HL-60/S4 treated with retinoic acid at 250 ng/mL for 4 days and 3 days (cell line): ENCODE results near the gene SMIM1.
"Not testable (repeated sequence)": the region's sequence is repeated elsewhere in the genome, so short reads cannot be mapped to it uniquely, and the experiment has no call there.

Source experiments
- in situ Hi-C: fragments of 300-500 bp; cut with MboI; formaldehyde crosslinking; loops from 2 replicates; pipeline ENCODE4 v1.7.0; 2022; ENCODE audit warnings: low sequenced_read_pairs

SMIM1 gene

DNA sequence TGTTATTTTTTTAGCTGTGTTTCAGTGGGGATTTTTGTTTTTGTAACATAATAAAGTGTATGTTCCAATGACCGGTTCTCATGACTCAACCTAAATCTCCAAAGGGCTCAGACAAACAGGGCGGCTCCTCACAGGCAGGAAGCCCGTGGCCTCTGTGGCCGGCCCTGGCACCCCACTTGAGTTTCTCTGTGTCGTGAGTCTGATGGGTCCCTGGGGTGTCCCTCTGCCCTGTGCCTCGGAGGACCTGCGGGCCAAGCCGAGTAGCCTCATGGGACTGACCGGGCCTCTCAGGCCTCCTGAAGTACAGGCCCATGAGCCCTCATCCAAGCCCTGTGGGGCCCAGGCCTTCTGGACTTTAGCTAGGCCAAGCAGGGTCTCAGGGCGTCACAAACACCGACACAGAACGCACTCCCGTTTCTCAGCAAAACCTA is 36.4 kb upstream of the SMIM1 start:
- in situ Hi-C loops = no loop called here

DNA sequence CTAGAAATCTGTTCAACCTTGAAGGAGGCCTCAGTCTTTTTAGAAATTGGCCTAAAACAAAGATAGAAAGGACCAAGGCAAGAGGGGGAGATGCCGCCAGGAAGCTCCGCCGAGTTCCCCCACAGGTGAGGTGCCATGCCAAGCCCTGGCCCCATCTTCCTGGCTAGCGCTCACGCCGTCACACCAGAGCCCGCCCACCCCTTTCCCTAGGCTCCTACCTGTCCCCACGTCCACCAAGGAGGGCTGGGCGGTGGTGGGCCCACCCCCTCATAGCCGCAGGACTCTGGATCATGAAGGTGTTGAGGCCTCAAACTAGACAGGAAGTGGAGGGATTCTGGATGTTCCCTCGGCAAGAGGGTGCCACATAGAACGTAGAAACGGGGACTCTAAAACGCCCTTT is 35.8 kb upstream of the SMIM1 start:
- in situ Hi-C loops = no loop called here

DNA sequence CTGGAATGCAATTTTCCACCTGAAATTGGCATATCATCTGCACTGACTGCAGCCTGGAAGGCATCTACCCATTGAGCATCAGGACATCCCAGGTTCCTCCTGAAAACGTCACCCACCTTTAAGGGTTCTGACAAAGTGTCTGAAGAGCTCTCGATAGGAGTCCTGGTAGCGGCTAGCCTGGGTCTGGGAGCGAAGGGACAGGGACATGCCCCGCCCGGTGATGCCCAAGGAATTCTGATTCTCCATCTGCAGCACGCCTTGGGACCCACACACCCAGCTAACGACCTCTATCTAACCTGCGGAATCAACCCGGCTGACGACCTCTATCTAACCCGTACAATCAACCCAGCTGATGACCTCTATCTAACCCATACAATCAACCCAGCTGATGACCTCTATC is 33.6 kb upstream of the SMIM1 start:
- in situ Hi-C loops = no loop called here

DNA sequence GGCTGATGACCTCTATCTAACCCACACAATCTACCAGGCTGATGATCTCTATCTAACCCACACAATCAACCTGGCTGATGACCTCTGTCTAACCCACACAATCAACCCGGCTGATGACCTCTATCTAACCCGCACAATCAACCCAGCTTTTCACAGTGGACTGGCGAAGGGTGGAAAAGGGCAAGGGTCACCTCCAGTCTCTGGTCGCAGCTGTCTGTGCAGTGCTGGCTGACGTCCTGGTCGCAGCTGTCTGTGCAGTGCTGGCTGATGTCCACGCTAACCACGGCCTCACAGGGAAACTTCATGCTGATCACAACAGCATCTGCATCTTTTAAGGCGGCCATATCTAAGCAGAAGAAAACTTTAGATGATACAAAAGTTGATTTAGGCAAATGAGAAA is 32.5 kb upstream of the SMIM1 start:
- in situ Hi-C loops = no loop called here

DNA sequence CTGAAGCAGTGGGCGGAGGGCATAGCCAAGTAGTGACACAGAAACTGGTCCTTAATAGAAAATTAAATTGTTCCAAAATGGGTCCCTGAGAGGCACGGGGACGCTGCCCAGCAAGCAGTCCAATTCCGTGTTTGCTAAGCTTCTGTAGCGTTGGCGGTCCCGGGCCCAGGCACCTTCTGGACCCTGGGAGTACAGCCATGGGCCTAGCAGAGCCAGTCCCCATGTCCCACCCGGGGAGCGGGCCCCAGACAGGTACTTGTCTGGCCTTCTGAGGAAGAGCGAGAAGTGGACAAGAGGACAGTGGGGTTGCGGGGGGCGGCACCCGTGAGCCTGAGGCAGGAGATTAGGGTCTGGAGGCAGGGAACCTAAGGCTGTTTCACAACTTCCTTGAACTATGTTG is 31.8 kb upstream of the SMIM1 start:
- in situ Hi-C loops = no loop called here

DNA sequence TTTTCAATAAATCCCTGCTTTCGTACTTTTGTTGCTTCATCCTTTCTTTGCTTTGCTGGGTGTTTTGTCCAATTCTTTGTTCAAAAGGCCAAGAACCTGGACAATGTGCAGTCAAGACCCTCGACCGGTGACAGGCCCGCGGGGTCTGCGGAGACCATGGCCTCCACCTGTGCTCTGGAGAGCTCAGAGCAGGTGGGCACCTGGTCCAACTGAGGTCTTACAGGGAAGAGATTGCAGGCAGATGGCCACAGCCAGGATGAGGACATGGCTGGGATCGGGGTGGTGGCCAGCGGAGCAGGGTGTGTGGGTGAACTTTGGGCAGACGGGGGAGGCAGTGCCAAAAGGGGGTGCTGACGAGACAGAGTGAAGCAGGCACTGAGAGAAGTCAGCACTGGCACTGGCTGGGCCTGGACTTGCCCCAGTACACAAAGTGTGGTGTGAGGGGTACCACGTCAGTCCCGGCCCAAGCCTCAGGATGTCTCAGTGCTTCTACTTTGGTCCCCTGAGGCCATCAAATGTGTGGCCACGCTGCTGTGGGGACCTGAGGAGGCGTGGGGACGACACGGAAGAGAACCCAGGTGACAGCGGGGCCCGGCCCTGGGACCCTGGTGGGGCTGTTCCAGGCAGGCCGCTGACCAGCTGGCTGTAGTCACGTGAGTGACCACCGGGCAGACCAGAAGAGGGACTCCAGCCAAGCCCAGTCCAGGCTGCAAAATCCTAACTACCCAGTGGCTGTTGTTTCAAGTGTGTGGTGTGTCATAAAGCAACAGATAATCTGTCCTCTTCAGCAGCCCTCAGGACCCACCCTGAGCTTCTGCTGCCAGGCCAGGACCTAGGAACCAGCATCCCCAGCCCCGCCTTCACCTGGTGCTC is 30.7 kb upstream of the SMIM1 start:
- in situ Hi-C loops = no loop called here

DNA sequence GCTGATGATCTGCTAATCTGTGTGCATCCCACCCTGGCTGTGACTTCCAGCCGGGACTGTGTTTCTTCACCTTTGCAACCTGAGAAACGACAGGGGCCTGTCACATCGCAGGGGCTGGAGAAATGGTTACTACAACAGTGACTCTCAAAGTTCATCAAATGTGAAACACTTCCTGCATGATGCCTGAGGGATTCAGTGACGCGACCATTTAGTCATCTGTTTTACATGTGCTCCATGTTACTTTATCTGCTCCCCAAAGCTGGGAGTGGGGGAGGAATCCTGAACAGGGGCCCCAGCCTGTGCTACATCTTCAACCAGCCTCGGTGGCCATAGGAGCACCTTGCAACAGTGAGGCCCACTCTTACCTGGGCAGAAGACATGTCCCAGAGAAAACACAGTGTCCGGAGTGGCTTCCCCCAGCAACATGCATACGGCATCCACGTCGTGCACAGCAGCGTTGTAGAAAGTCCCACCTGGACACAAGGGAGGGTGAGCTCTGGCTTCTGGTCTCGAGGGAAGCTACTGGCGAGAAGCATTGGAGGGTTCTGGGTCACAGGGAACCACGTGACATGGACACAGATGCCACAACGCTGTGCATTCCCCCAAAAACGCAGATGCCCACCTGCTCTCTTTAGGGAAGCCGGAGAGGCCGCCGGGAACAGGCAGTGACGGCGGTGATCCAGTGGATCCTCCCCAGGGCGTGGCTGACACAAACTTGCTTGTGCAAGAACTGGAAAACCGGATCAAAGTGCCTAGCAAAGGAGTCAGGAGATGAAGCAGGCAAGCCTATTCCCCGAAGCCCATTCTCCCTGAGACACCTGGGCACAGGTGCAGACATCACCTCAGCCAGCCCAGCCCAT is 29.9 kb upstream of the SMIM1 start:
- in situ Hi-C loops = no loop called here

DNA sequence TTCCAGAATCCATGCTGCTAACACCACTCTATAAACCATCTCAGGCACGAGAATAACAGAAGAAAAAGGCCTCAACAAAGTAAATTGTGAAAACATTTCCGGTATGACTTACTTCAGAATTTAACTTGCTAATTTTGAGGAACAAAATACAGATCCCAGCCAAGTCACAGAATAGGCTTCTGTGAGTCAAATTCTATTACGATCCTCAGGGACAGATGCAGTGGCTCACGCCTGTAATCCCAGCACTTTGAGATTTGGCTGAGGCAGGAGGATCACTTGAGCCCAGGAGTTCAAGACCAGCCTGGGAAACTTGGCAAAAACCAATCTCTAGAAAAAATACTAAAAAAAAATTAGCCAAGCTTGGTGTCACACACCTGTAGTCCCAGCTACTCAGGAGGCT is 29.1 kb upstream of the SMIM1 start:
- in situ Hi-C loops = no loop called here

DNA sequence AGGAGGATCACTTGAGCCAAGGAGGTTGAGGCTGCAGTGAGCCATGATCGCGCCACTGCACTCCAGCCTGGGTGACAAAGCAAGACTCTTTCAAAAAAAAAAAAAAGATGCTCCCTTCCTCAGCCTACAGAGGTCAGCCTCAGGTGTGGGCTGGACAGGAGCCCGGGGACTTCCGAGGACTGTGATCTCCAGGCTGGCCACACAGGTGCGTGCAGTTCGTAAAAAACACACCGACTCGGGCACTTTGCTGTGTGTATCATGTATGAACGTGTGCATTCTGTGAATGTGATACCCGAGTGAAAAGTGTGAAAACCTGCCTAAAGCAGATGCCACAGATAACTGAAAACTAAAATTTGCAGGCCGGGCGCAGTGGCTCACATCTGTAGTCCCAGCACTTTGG is 28.7 kb upstream of the SMIM1 start:
- in situ Hi-C loops = no loop called here

DNA sequence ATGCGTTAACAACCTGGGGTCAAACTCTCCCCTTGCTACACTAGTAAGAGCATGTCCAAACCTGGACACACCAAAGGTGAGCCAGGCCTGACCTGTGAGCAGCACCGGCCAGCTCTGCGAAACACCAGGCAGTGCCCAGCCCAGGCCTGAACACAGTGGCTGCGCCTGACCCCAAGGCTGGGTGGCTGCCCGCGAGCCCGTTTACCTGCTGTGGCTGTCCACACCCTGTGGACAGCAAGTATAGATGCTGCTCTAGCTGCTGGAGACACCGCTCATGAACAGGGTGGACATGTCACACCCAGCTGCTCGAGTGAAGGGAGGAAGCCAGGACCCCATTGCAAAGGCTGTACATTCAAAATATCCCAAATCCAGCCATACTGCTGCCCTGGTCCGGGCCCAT is 27.9 kb upstream of the SMIM1 start:
- in situ Hi-C loops = no loop called here

DNA sequence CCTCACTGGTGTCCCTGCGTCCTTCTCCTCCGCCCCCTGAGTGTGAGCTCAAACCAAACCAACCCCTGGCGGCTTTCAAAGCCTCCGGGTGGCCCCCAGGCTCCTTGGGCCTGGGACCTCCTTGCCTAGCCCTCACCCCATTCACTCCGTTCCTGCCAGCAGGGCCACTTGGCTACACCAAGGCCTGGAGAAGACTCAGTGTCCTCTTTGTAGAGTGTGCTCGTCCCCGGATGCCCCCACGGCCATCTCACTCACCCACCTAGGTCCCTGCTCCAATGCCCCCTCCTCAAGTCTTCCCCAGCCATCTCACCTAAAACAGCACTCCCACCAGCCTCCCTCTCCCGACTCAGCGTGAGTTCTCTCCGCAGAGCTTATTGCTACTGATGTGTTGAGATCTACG is 27.5 kb upstream of the SMIM1 start:
- in situ Hi-C loops = no loop called here

DNA sequence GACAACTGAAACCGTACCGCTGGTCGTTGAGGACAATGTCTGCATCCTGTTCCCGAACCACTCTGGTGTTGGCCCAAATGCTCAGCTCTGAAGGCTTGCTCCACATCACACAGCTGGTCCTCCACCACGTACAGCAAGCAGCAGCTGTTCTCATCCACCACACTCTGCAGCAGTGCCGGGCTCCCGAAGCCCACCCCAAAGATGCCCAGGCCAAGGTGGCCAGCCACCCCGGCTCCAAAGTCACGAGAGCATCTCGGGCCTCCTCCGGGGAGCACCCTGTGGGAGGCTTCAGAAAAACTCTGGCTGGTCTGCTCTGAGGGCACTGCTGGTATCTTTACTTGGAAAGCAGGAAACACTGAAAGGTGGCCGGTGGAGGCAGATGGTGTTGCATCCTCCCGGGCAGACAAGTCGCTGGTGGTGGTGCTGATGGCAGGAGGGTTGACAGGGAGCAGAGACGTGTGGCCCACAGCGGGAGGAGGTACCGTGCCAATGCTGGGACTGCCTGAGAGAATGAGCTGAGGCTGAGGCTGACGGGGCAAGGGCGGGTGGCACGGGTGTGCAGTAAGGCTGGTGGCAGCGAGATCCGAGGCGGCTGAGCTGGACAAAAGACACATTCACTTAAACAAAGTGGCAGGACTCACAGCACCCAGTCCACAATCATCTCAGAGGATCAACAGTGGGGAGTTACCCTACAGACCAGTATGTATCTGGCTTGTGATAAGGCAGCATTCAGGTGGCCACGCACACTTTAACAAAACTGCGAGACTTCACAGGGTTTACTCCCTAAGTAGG is 26.8 kb upstream of the SMIM1 start:
- in situ Hi-C loops = no loop called here

DNA sequence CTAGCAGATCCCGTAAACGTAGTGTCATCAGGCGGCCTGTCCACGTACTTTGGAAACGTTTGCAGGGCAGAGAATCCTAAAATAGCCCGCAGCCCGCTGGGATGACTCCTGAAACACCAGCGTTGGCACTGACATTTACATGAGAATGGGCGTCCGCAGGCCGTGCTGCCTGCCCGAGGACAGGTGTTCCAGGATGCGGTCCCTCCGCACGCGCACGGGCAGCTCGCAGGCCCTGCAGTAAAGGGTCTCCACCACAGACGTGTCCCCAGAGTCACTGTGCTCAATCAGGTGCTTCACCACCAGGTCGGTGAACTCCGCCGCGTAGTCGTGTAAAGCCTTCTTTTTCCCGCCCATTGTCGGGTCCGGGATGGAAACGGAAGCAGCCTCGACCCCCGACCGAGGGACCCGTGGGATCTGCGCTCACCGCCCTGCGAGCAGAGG is 26.1 kb upstream of the SMIM1 start:
- in situ Hi-C loops = no loop called here

DNA sequence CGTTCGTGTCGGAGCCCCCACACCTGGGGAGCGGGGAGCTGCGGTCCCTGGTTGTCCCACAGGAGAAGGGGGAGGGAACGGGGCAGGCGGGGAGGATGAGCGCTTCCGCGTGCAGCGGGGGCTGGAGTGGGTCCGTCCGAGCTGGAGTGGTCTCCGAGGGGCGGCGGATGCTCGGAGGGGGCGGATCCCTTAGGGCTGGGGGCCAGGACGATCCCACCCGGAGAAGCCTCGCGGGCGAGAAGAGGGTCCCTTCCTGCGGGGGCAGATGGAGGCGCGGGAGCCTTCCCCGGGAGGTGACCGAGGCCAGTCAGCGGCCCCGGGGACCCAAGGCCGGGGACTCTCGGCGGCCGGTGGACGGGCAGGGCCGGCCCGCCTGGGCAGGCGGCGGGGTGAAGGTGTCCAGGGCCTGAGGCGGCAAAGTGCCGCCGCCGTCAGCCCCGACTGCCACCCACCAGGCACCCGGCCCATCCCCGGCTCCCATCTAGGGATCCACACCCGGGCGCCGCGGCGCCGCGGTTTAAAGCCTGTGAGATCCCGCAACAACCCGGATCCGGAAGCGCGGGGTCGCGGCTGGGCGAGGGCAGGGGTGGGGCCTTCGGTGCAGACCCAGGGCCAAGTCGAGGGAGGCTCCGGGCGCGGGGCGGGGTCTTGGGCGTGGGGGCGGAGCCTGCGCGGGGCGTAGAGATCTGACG is 25.6 kb upstream of the SMIM1 start:
- in situ Hi-C loops = no loop called here

DNA sequence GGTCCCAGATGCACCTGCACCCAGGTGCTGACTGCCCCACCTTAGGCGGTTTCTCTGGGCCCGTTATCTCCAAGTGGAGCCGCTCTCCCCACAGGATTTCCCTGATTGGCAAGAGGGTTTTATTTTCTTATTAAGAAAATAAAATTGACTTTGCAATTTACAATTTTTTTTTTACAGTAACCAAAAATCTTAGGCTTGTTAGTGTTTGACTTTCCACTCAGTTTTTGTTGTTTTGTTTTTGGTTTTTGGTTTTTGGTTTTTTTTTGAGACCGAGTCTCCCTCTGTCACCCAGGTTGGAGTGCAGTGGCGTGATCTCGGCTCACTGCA is 25.1 kb upstream of the SMIM1 start:
- in situ Hi-C loops = no loop called here

DNA sequence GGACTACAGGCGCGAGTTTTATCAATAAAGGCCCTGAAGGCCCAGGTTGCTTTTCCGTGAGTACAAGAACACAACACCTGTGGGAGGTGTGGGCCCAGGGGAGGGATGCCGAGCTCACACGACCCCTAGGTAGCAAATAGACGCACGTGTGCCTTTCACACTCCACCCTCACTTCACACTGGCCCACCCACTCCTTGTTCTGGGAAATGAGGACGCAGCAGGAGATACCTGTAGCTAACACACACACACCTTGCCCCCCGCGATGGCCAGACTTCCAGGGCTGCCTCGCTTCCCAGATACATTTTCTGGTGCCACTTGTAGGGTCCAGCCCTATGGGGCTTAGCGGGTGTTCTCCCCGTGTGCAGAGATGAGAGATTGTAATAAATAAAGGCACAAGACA is 24.6 kb upstream of the SMIM1 start:
- in situ Hi-C loops = no loop called here

DNA sequence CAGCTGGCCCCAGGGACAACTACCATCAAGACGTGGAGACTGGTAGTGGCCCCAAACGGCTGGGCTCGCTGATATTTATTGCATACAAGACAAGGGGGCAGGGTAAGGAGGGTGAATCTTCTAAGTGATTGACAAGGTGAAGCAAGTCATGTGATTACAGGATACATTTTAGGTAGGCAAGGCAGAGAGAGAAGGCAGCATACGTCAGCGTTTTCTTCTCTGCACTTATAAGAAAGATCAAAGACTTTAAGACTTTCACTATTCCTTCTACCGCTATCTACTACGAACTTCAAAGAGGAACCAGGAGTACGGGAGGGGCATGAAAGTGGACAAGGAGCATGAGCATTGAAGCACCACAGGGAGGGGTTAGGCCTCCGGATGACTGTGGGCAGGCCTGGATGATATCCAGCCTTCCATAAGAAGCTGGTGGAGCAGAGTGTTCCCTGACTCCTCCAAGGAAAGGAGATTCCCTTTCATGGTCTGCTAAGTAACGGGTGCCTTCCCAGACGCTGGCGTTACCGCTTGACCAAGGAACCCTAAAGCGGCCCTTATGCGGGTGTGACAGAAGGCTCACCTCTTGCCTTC is 24.1 kb upstream of the SMIM1 start:
- in situ Hi-C loops = not testable (repeated sequence)

DNA sequence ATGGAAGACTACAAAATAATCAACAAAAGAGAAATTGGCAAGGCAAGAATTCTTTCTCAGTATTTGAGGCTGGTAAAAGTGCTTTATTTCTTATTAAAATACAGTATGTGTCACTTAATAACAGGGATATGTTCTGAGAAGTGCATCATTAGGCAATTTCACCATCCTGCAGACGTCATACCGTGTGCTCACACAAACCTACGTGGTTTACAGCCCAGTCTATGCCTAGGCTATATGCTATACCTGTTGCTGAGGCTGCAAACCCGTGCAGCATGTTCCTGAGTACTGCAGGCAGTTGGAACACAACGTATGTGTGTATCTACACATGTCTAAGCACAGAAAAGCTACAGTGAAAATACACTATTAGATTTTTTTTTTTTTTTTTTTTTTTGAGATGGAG is 23.0 kb upstream of the SMIM1 start:
- in situ Hi-C loops = no loop called here

DNA sequence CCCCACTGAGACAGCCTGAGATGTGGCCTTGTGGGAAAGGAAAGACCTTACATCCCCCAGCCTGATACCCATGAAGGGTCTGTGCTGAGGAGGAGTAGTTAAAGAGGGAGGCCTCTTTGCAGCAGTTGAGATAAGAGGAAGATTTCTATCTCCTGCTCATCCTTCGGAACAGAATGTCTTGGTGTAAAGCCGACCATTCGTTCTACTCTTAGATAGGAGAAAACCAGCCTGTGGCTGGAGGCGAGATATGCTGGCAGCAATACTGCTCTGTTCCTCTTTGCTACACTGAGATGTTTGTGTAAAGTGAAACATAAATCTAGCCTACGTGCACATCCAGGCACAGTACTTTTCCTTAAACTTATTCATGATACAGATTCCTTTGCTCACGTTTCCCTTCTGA is 21.8 kb upstream of the SMIM1 start:
- in situ Hi-C loops = no loop called here

DNA sequence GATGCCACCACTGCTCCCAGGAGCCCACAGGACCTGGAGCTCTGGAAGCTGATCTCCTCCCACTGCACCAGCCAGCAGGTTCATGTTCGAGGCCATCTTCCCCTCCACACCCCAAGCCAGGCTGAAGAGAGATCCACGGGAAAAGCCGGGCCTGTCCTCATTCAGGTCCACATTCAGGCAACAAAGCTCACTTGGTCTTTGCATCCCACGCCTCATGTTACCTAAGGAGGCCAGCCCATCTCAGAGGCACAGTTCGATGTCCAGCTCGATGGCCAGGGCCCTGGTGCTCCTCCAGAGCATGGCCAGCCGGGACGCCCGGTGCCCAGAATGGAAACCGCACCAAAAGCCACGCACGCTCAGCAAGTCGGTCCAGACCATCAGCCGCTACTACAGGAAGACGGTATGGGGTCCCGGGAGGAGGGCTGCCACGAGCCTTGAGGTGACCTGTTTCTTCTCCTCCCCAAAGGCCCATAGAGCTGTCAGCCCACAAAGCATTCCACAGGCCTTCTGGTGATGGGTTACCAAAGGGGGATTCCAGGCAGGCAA is 20.1 kb upstream of the SMIM1 start, which contains the start of gene CCDC27:
Gene CCDC27, plus strand, starts transcription at position 51 of the 546 bp plus-strand sequence. Its CDS starts 32 bp downstream, at position 83.
- in situ Hi-C loops = no loop called here
